BE2C (cell line): ENCODE measurements around the gene HTR3C.
"Not testable (repeated sequence)": the region's sequence is repeated elsewhere in the genome, so short reads cannot be mapped to it uniquely, and the experiment has no call there.

Experiments used
- DNase-seq: peaks from one replicate; pipeline ENCODE4 v3.0.0-alpha.2; 2020
- H3K27me3 ChIP-seq: fragments of 250-450 bp; sonication (Bioruptor Pico); 2 replicates; pipeline ENCODE4 v1.5.1; 2020; ENCODE audit warnings: mild to moderate bottlenecking
- H3K36me3 ChIP-seq: fragments of 250-450 bp; sonication (Bioruptor Pico); 2 replicates; pipeline ENCODE4 v1.5.1; 2020; ENCODE audit warnings: mild to moderate bottlenecking
- H3K4me1 ChIP-seq: fragments of 250-450 bp; sonication (Bioruptor Pico); 2 replicates; pipeline ENCODE4 v1.5.1; 2020
- H3K4me3 ChIP-seq: 2 replicates; pipeline ENCODE4 v1.5.1; 2011; ENCODE audit warnings: low read depth, low read length
- H3K9me3 ChIP-seq: fragments of 250-450 bp; sonication (Bioruptor Pico); 2 replicates; pipeline ENCODE4 v1.5.1; 2020
- CTCF ChIP-seq: IDR thresholded peaks from 2 replicates; pipeline ENCODE4 v1.5.1; 2012; ENCODE audit warnings: mild to moderate bottlenecking, low read depth, low read length

The HTR3C gene

GRCh38 chr3:184067573-184068055, 14.8 kb downstream of the HTR3C start:
- no peak for DNase-seq
- Histone ChIP-seq H3K9me3 (no peaks in the 10 kb centered on the region), H3K36me3 (no peaks in the 10 kb centered on the region), H3K4me3 (no peak overlapping the region), H3K27me3 (no peaks in the 10 kb centered on the region), H3K4me1 (no peaks in the 10 kb centered on the region)
- TF ChIP-seq CTCF: no peak

GRCh38 chr3:184068344-184068743, 15.5 kb downstream of the HTR3C start:
- H3K27me3 ChIP-seq: no peaks in the 10 kb centered on the region
- no peak for TF ChIP-seq CTCF
- H3K36me3 ChIP-seq: no peaks in the 10 kb centered on the region
- H3K9me3 ChIP-seq: no peaks in the 10 kb centered on the region
- DNase-seq: no peak
- H3K4me3 ChIP-seq: no peak overlapping the region
- H3K4me1 ChIP-seq: no peaks in the 10 kb centered on the region

- DNase-seq, H3K4me3 ChIP-seq, H3K4me1 ChIP-seq, H3K9me3 ChIP-seq, H3K36me3 ChIP-seq, H3K27me3 ChIP-seq: not testable (repeated sequence)
Observed at GRCh38 chr3:184071142-184071541, 18.3 kb downstream of the HTR3C start.

GRCh38 chr3:184073621-184074020, 20.8 kb downstream of the HTR3C start:
- no peak for TF ChIP-seq CTCF
- no peak for DNase-seq
- H3K27me3 ChIP-seq: no peaks in the 10 kb centered on the region
- no peaks in the 10 kb centered on the region for H3K9me3 ChIP-seq
- H3K4me3 ChIP-seq: no peak overlapping the region
- H3K4me1 ChIP-seq: no peaks in the 10 kb centered on the region
- H3K36me3 ChIP-seq: no peaks in the 10 kb centered on the region

GRCh38 chr3:184075901-184076300, 23.1 kb downstream of the HTR3C start:
- Histone ChIP-seq H3K9me3 (no peaks in the 10 kb centered on the region), H3K4me3 (no peak overlapping the region), H3K36me3 (no peaks in the 10 kb centered on the region), H3K4me1 (no peaks in the 10 kb centered on the region), H3K27me3 (no peaks in the 10 kb centered on the region)
- no peak for DNase-seq
- no peak for TF ChIP-seq CTCF

- Histone ChIP-seq H3K27me3 (no peaks in the 10 kb centered on the region), H3K36me3 (no peaks in the 10 kb centered on the region), H3K4me1 (no peaks in the 10 kb centered on the region), H3K4me3 (no peak overlapping the region), H3K9me3 (no peaks in the 10 kb centered on the region)
- no peak for TF ChIP-seq CTCF
- no peak for DNase-seq
Observed at GRCh38 chr3:184077881-184078280, 25.0 kb downstream of the HTR3C start.

GRCh38 chr3:184078851-184079250, 26.0 kb downstream of the HTR3C start:
- H3K36me3 ChIP-seq: no peaks in the 10 kb centered on the region
- H3K27me3 ChIP-seq: no peaks in the 10 kb centered on the region
- TF ChIP-seq CTCF: no peak
- no peak overlapping the region for H3K4me3 ChIP-seq
- no peaks in the 10 kb centered on the region for H3K4me1 ChIP-seq
- DNase-seq: no peak
- H3K9me3 ChIP-seq: no peaks in the 10 kb centered on the region
